ENCODE data around the gene TBC1D30. TPM values are rescaled to one million over a fixed set of nuclear protein-coding genes. Genes with fewer than 3 reads are reported as not detected.

The TBC1D30 gene
- total and polyA plus RNA-seq, 9 donors: 1.1 to 5.2 (median 2.6) TPM

GRCh38 chr12:64828713-64829112 lies 4.3 kb downstream of the TBC1D30 start:
- peaks cover 0 to 3% of the 10 kb centered on the region in 2 donors for H3K9me3 ChIP-seq
- no peak for DNase-seq
- peaks cover 11% of the 10 kb centered on the region for H3K4me1 ChIP-seq (ENCODE audit: insufficient read depth)
- H3K36me3 ChIP-seq: no peaks in the 10 kb centered on the region
- H3K4me3 ChIP-seq: no peak overlapping the region
- H3K27ac ChIP-seq: no peak overlapping the region
- intact Hi-C loops (cut with DNase I): no loop called here
- WGBS, 3 donors: 81 to 86% (median 82%) methylated on average over 6 of the region's 6 CpGs
- TF ChIP-seq EP300 (IDR thresholded peaks at IDR 0.05) (no peak), POLR2A (IDR thresholded peaks at IDR 0.05) (no peak), CTCF (IDR thresholded peaks at IDR 0.05) (no peak)
- H3K27me3 ChIP-seq: no peaks in the 10 kb centered on the region

- intact Hi-C loops (cut with DNase I): no loop called here
- no peaks in the 10 kb centered on the region for H3K27me3 ChIP-seq
- no peaks in the 10 kb centered on the region for H3K4me1 ChIP-seq (ENCODE audit: insufficient read depth)
- no peak for TF ChIP-seq EP300 (IDR thresholded peaks at IDR 0.05)
- TF ChIP-seq CTCF (IDR thresholded peaks at IDR 0.05): no peak
- TF ChIP-seq POLR2A (IDR thresholded peaks at IDR 0.05): no peak
- no peak overlapping the region for H3K4me3 ChIP-seq
- H3K9me3 ChIP-seq: peaks cover 0 to 3% of the 10 kb centered on the region in 2 donors
- no peak overlapping the region for H3K27ac ChIP-seq
- 83 to 88% (median 86%) methylated on average over 3 of the region's 3 CpGs for WGBS, 3 donors
- no peak for DNase-seq
- H3K36me3 ChIP-seq: no peaks in the 10 kb centered on the region
Observed at GRCh38 chr12:64833928-64834327, 9.5 kb downstream of the TBC1D30 start.

GRCh38 chr12:64835901-64836300 lies 11.5 kb downstream of the TBC1D30 start:
- TF ChIP-seq EP300 (IDR thresholded peaks at IDR 0.05) (no peak), CTCF (IDR thresholded peaks at IDR 0.05) (no peak), POLR2A (IDR thresholded peaks at IDR 0.05) (no peak)
- H3K27me3 ChIP-seq: no peaks in the 10 kb centered on the region
- no peak overlapping the region for H3K27ac ChIP-seq
- H3K36me3 ChIP-seq: no peaks in the 10 kb centered on the region
- WGBS, 3 donors: 92 to 97% (median 94%) methylated on average over 4 of the region's 4 CpGs
- H3K9me3 ChIP-seq: peaks cover 0 to 3% of the 10 kb centered on the region in 2 donors
- no peaks in the 10 kb centered on the region for H3K4me1 ChIP-seq (ENCODE audit: insufficient read depth)
- DNase-seq: no peak
- intact Hi-C loops (cut with DNase I): no loop called here
- H3K4me3 ChIP-seq: no peak overlapping the region

GRCh38 chr12:64836856-64837255 lies 12.4 kb downstream of the TBC1D30 start:
- TF ChIP-seq EP300 (IDR thresholded peaks at IDR 0.05) (no peak), CTCF (IDR thresholded peaks at IDR 0.05) (no peak), POLR2A (IDR thresholded peaks at IDR 0.05) (no peak)
- H3K27ac ChIP-seq: no peak overlapping the region
- H3K9me3 ChIP-seq: peaks cover 0 to 3% of the 10 kb centered on the region in 2 donors
- no peaks in the 10 kb centered on the region for H3K27me3 ChIP-seq
- no peaks in the 10 kb centered on the region for H3K4me1 ChIP-seq (ENCODE audit: insufficient read depth)
- intact Hi-C loops (cut with DNase I): no loop called here
- no peak for DNase-seq
- no peak overlapping the region for H3K4me3 ChIP-seq
- 92 to 94% (median 92%) methylated on average over 3 of the region's 3 CpGs for WGBS, 3 donors
- no peaks in the 10 kb centered on the region for H3K36me3 ChIP-seq
